Measurements from ENCODE around the gene SDK1. TPM values are rescaled to one million over a fixed set of nuclear protein-coding genes. Genes with fewer than 3 reads are reported as not detected.

The SDK1 gene
- total RNA-seq, 2 experiments from 2014 or later, result 0.25 to 0.78 TPM

DNA sequence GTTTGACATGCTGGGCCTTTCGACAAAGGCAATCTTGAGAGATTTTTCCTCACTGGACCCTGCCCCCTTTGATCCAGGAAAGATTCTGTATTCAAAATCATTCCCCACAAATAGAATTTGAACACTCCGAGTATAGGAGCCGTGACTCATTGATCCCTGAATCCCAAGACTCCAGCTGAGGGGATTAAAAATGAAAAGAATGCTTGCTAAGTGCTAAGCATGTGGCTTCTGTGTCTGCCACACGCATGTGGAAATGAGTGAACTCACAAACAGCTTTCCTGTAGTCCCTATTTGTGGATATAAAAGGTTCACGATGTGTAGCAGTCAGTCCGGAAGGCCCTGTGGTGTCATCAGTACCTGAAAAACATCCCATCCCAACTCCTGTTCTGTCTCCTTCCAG, 674.3 kb downstream of the SDK1 start:
- TF ChIP-seq, protein P1, sequence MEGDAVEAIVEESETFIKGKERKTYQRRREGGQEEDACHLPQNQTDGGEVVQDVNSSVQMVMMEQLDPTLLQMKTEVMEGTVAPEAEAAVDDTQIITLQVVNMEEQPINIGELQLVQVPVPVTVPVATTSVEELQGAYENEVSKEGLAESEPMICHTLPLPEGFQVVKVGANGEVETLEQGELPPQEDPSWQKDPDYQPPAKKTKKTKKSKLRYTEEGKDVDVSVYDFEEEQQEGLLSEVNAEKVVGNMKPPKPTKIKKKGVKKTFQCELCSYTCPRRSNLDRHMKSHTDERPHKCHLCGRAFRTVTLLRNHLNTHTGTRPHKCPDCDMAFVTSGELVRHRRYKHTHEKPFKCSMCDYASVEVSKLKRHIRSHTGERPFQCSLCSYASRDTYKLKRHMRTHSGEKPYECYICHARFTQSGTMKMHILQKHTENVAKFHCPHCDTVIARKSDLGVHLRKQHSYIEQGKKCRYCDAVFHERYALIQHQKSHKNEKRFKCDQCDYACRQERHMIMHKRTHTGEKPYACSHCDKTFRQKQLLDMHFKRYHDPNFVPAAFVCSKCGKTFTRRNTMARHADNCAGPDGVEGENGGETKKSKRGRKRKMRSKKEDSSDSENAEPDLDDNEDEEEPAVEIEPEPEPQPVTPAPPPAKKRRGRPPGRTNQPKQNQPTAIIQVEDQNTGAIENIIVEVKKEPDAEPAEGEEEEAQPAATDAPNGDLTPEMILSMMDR (IDR thresholded peaks at IDR 0.05), result no peak
- Mint-ChIP-seq H3K36me3 (ENCODE audit: low read depth) (no peaks in the 10 kb centered on the region), H3K4me1 (ENCODE audit: low read depth) (no peaks in the 10 kb centered on the region), H3K9me3 (no peaks in the 10 kb centered on the region), H3K4me3 (no peak overlapping the region), H3K27me3 (no peaks in the 10 kb centered on the region), H3K27ac (no peak overlapping the region)
- DNase-seq (no peak), ATAC-seq (no peak)
- ChIA-PET CTCF (no interaction called here), POLR2A (no interaction called here)
- intact Hi-C loops (cut with micrococcal nuclease), result no loop called here

DNA sequence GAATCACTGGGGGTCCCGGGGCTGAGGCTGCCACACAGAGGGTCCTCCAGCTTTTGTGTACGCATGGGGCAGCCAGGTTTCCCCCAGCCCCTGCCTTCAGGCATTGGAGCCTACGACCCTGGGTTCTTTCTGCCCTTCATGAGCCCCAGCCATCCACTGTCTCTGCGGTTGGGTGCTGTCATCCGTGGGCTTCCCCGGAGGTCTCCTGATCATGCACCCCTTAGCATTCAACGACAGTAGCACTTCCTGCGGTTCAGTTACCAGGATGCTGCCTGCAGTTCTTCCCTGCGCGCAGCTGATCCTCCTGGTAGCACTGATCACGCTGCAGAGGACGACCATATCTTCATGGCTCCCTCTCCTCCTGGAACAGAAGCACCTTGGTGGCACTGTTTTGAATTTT, 676.3 kb downstream of the SDK1 start:
- POLR2A ChIA-PET, result no interaction called here
- CTCF ChIA-PET, result no interaction called here
- Mint-ChIP-seq H3K4me3 (no peak overlapping the region), H3K27ac (no peak overlapping the region), H3K4me1 (ENCODE audit: low read depth) (no peaks in the 10 kb centered on the region), H3K9me3 (no peaks in the 10 kb centered on the region), H3K27me3 (no peaks in the 10 kb centered on the region), H3K36me3 (ENCODE audit: low read depth) (no peaks in the 10 kb centered on the region)
- DNase-seq, result no peak
- TF ChIP-seq, protein P1 (IDR thresholded peaks at IDR 0.05), result no peak
- no peak for ATAC-seq
- intact Hi-C loops (cut with micrococcal nuclease), result no loop called here

DNA sequence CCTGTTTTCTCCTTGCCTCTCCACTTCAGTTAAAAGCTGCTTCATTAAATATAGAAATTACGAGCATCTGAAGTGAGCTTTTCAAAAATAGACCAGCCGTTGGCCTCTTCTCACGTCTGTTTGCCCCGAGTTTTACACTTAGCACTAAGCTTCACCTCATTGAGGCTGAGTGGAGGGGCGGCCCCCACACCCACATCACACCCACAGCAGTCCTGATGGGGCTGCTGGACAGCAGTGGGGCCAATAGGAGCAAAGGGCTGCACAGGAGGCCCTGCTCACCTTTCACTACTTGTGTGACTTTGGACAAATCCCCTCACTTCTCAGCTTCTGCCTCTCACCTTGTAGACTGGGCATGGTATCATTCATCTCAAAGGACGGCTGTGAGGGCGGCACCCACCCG, 677.8 kb downstream of the SDK1 start:
- ChIA-PET CTCF (no interaction called here), POLR2A (interaction anchor here (0.6 kb wide), 1 partner anchor 1046 kb away, joined by 3 read pairs; no protein-coding TSS in a partner anchor)
- no peak for ATAC-seq
- no peaks in the 10 kb centered on the region for H3K4me1 Mint-ChIP-seq (ENCODE audit: low read depth)
- no peaks in the 10 kb centered on the region for H3K9me3 Mint-ChIP-seq
- TF ChIP-seq, protein P1 (IDR thresholded peaks at IDR 0.05), result no peak
- H3K4me3 Mint-ChIP-seq, result no peak overlapping the region
- no peak for DNase-seq
- H3K36me3 Mint-ChIP-seq (ENCODE audit: low read depth), result no peaks in the 10 kb centered on the region
- H3K27me3 Mint-ChIP-seq, result no peaks in the 10 kb centered on the region
- no peak overlapping the region for H3K27ac Mint-ChIP-seq
- intact Hi-C loops (cut with micrococcal nuclease), result no loop called here

DNA sequence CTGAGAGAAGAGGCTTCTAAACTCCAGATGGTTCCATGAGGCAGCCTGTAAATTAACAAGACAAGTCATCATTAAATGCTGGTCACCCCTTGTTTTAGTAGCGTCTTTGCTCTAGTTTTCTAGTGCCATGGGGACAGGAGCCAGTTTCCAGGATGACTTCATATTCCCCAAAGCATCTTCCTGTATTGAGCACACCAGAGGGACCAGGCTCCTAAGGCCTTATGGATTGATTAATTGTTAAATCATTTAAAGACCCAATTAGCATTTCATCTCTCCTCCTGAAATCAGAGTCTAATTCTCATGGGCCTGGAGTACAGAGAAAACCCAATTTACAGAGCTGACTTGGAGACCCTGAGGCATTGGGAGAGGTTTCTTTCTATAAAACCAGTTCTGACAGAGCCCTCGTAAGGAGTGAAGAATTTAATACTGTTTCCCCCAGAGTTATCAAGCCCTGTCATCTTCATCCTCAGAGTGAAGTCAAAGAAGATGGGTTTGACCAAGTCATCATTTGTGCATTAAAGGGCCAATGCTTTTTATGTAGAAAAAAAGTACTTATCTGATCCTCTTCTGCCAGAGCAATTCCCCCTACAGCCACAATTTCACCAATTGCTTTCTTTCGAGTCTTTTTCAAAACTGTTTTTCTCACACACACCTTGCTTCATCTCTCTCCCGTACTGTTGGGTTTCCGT, 678.7 kb downstream of the SDK1 start:
- intact Hi-C loops (cut with micrococcal nuclease), result no loop called here
- TF ChIP-seq, protein P1 (IDR thresholded peaks at IDR 0.05), result no peak
- CTCF ChIA-PET, result no interaction called here
- Mint-ChIP-seq H3K27me3 (no peaks in the 10 kb centered on the region), H3K27ac (no peak overlapping the region), H3K4me1 (ENCODE audit: low read depth) (no peaks in the 10 kb centered on the region), H3K9me3 (no peaks in the 10 kb centered on the region), H3K4me3 (no peak overlapping the region), H3K36me3 (ENCODE audit: low read depth) (no peaks in the 10 kb centered on the region)
- POLR2A ChIA-PET, result no interaction called here
- DNase-seq, result no peak
- ATAC-seq, result no peak

DNA sequence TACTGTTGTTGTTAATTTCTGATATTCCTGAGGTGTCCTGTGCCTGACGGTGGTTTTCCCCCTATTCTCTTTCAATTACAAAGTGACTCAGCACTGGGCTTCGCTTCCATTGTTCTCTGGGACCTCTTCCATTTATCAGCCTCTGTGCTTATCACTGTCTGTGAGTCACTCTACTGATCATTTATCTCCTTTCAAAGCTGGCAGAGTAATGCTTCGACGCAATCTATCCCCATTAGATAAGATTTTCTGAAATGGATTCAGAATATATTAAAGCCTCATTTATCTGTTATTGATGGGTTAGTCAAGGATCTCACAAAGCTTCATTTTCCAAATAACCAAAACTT, 679.2 kb downstream of the SDK1 start:
- no peaks in the 10 kb centered on the region for H3K4me1 Mint-ChIP-seq (ENCODE audit: low read depth)
- intact Hi-C loops (cut with micrococcal nuclease), result no loop called here
- DNase-seq, result no peak
- TF ChIP-seq, protein P1 (IDR thresholded peaks at IDR 0.05), result no peak
- no peaks in the 10 kb centered on the region for H3K9me3 Mint-ChIP-seq
- no peaks in the 10 kb centered on the region for H3K27me3 Mint-ChIP-seq
- ATAC-seq, result no peak
- no peak overlapping the region for H3K4me3 Mint-ChIP-seq
- POLR2A ChIA-PET, result no interaction called here
- CTCF ChIA-PET, result no interaction called here
- no peaks in the 10 kb centered on the region for H3K36me3 Mint-ChIP-seq (ENCODE audit: low read depth)
- no peak overlapping the region for H3K27ac Mint-ChIP-seq

Data from activated CD8-positive, alpha-beta T cell treated with anti-CD3 and anti-CD28 coated beads for 36 hours (primary cell).